Neural cell (in vitro differentiated cells): Measurements from ENCODE around the gene ZNF80. TPM values are rescaled to one million over a fixed set of nuclear protein-coding genes. Genes with fewer than 3 reads are reported as not detected.

ENCODE experiments used
- H2AFZ ChIP-seq: fragments of 200-600, 300-800 bp; sonication (generic), shearing (Covaris generic); 2 replicates; pipeline ENCODE4 v1.6.0; 2014; ENCODE audit warnings: low read depth, mild to moderate bottlenecking, antibody characterized with exemption, low read length, moderate library complexity
- H3F3A ChIP-seq: fragments of 200-600 bp; shearing (Covaris generic); 2 replicates; pipeline ENCODE4 v1.6.1; 2016; ENCODE audit warnings: mild to moderate bottlenecking, moderate library complexity, mixed read lengths, antibody characterized with exemption, low read length; ENCODE audit not compliant: insufficient read depth, poor library complexity, severe bottlenecking
- H3K27ac ChIP-seq: fragments of 200-600, 300-800 bp; sonication (generic), shearing (Covaris generic); 2 replicates; pipeline ENCODE4 v1.5.1; 2014; ENCODE audit warnings: mild to moderate bottlenecking, low read length, moderate library complexity
- H3K27me3 ChIP-seq: fragments of 300-800, 200-600 bp; sonication (generic), shearing (Covaris generic); 2 replicates; pipeline ENCODE4 v1.6.0; 2014; ENCODE audit warnings: mild to moderate bottlenecking, low read depth, low read length, moderate library complexity; ENCODE audit not compliant: insufficient read depth
- H3K36me3 ChIP-seq: fragments of 300-800, 200-600 bp; sonication (generic), shearing (Covaris generic); 2 replicates; pipeline ENCODE4 v1.5.1; 2014; ENCODE audit warnings: mild to moderate bottlenecking, antibody characterized with exemption, low read length, moderate library complexity; ENCODE audit not compliant: insufficient read depth
- H3K4me2 ChIP-seq: fragments of 300-800, 200-600 bp; sonication (generic), shearing (Covaris generic); 2 replicates; pipeline ENCODE4 v1.6.0; 2014; ENCODE audit warnings: mild to moderate bottlenecking, low read length
- H3K4me3 ChIP-seq: fragments of 300-800, 200-600 bp; sonication (generic), shearing (Covaris generic); 2 replicates; pipeline ENCODE4 v1.5.1; 2014; ENCODE audit warnings: mild to moderate bottlenecking, low read length, moderate library complexity
- H3K79me2 ChIP-seq: fragments of 200-600 bp; shearing (Covaris generic); replicated peaks from 2 replicates; pipeline ENCODE4 v1.6.0; 2014; ENCODE audit warnings: mild to moderate bottlenecking, low read length, moderate library complexity; ENCODE audit not compliant: insufficient read depth
- H3K9ac ChIP-seq: fragments of 300-800, 200-600 bp; sonication (generic), shearing (Covaris generic); 2 replicates; pipeline ENCODE4 v1.6.1; 2016; ENCODE audit warnings: mild to moderate bottlenecking, low read length, mixed read lengths
- H3K9me2 ChIP-seq: fragments of 200-600 bp; shearing (Covaris generic); 2 replicates; pipeline ENCODE4 v1.6.1; 2016; ENCODE audit warnings: mild to moderate bottlenecking, low read length, mixed read lengths; ENCODE audit not compliant: insufficient read depth
- H3K9me3 ChIP-seq: fragments of 200-600, 300-800 bp; sonication (generic), shearing (Covaris generic); 2 replicates; pipeline ENCODE4 v1.6.1; 2016; ENCODE audit warnings: mild to moderate bottlenecking, mixed run types, low read length, moderate library complexity, mixed read lengths
- H4K20me1 ChIP-seq: fragments of 200-600 bp; shearing (Covaris generic); 2 replicates; pipeline ENCODE4 v1.6.1; 2016; ENCODE audit warnings: mild to moderate bottlenecking, mixed run types; ENCODE audit not compliant: insufficient read depth
- CTCF ChIP-seq: fragments of 450-650 bp; IDR thresholded peaks from 2 replicates; pipeline ENCODE4 v1.5.1; 2014; ENCODE audit warnings: antibody characterized with exemption, mild to moderate bottlenecking, moderate library complexity; ENCODE audit not compliant: poor library complexity, severe bottlenecking
- EP300 ChIP-seq: fragments of 450-650 bp; conservative IDR thresholded peaks from 2 replicates; pipeline ENCODE4 v1.6.1; 2014; ENCODE audit warnings: antibody characterized with exemption, mild to moderate bottlenecking, moderate library complexity; ENCODE audit not compliant: poor library complexity, severe bottlenecking
- EZH2 ChIP-seq: fragments of 200-600, 300-800 bp; shearing (Covaris generic), sonication (generic); IDR thresholded peaks from 2 replicates; pipeline ENCODE4 v1.6.1; 2014; ENCODE audit warnings: antibody characterized with exemption, low read length, borderline replicate concordance, mild to moderate bottlenecking; ENCODE audit not compliant: insufficient read depth, poor library complexity, severe bottlenecking
- MXI1 ChIP-seq: fragments of 450-650 bp; conservative IDR thresholded peaks from 2 replicates; pipeline ENCODE4 v1.6.1; 2014; ENCODE audit warnings: antibody characterized with exemption, mild to moderate bottlenecking; ENCODE audit not compliant: poor library complexity, severe bottlenecking
- POLR2AphosphoS5 ChIP-seq: IDR thresholded peaks from 2 replicates; pipeline ENCODE4 v1.6.1; 2012
- RAD21 ChIP-seq: fragments of 450-650 bp; conservative IDR thresholded peaks from 2 replicates; pipeline ENCODE4 v1.6.1; 2014; ENCODE audit warnings: antibody characterized with exemption, mild to moderate bottlenecking, moderate library complexity
- REST ChIP-seq: IDR thresholded peaks from 2 replicates; pipeline ENCODE4 v1.6.1; 2012; ENCODE audit warnings: borderline replicate concordance
- SMC3 ChIP-seq: fragments of 450-650 bp; conservative IDR thresholded peaks from 2 replicates; pipeline ENCODE4 v1.6.1; 2014; ENCODE audit warnings: antibody characterized with exemption, mild to moderate bottlenecking, moderate library complexity; ENCODE audit not compliant: poor library complexity
- TAF1 ChIP-seq: IDR thresholded peaks from 2 replicates; pipeline ENCODE4 v1.6.1; 2012; ENCODE audit warnings: low read depth
- polyA plus RNA-seq: library from polyadenylated mRNA; depleted of rRNA; stranded (reverse); fragments of >200 nt; gene quantifications from 2 replicates; pipeline ENCODE4 v1.2.3, GENCODE V29; 2014

ZNF80 gene
- polyA plus RNA-seq, 1 donor from 2014 or later, result 0.17 TPM

- no peaks in the 10 kb centered on the region for H4K20me1 ChIP-seq
- H3K27ac ChIP-seq, result no peak overlapping the region
- no peak overlapping the region for H2AFZ ChIP-seq
- no peaks in the 10 kb centered on the region for H3K36me3 ChIP-seq
- H3K9me2 ChIP-seq, result no peaks in the 10 kb centered on the region
- no peak overlapping the region for H3K4me3 ChIP-seq
- H3K9me3 ChIP-seq, result no peaks in the 10 kb centered on the region
- no peaks in the 10 kb centered on the region for H3K27me3 ChIP-seq
- H3F3A ChIP-seq, result no peaks in the 10 kb centered on the region
- no peaks in the 10 kb centered on the region for H3K79me2 ChIP-seq
- H3K9ac ChIP-seq, result no peak overlapping the region
- H3K4me2 ChIP-seq, result no peak overlapping the region
- TF ChIP-seq POLR2AphosphoS5, result no peak
- no peak for TF ChIP-seq TAF1
- TF ChIP-seq RAD21, result no peak
- no peak for TF ChIP-seq SMC3
- no peak for TF ChIP-seq EP300
- TF ChIP-seq MXI1, result no peak
- no peak for TF ChIP-seq REST
- no peak for TF ChIP-seq EZH2
- no peak for TF ChIP-seq CTCF
Observed at GRCh38 chr3:114274929-114275328, 37.6 kb upstream of the ZNF80 start.

GRCh38 chr3:114272271-114272670, 34.9 kb upstream of the ZNF80 start:
- Histone ChIP-seq H4K20me1 (no peaks in the 10 kb centered on the region), H3F3A (no peaks in the 10 kb centered on the region), H3K9ac (no peak overlapping the region), H3K36me3 (no peaks in the 10 kb centered on the region), H3K4me2 (no peak overlapping the region), H3K27me3 (no peaks in the 10 kb centered on the region), H2AFZ (no peak overlapping the region), H3K4me3 (no peak overlapping the region), H3K9me2 (no peaks in the 10 kb centered on the region), H3K9me3 (no peaks in the 10 kb centered on the region), H3K79me2 (no peaks in the 10 kb centered on the region), H3K27ac (no peak overlapping the region)
- no peak for TF ChIP-seq CTCF
- TF ChIP-seq RAD21, result no peak
- no peak for TF ChIP-seq SMC3
- TF ChIP-seq POLR2AphosphoS5, result no peak
- no peak for TF ChIP-seq EP300
- TF ChIP-seq MXI1, result no peak
- no peak for TF ChIP-seq EZH2
- TF ChIP-seq TAF1, result no peak
- no peak for TF ChIP-seq REST
